GM21737 (cell line): ENCODE data around the gene CNR1.

Experiments used
- ATAC-seq: cut with Tn5 transposase; IDR thresholded peaks from one replicate; pipeline ENCODE4 v1.9.1; 2021; ENCODE audit warnings: mild to moderate bottlenecking, moderate library complexity; ENCODE audit not compliant: unreplicated experiment

Gene CNR1

DNA sequence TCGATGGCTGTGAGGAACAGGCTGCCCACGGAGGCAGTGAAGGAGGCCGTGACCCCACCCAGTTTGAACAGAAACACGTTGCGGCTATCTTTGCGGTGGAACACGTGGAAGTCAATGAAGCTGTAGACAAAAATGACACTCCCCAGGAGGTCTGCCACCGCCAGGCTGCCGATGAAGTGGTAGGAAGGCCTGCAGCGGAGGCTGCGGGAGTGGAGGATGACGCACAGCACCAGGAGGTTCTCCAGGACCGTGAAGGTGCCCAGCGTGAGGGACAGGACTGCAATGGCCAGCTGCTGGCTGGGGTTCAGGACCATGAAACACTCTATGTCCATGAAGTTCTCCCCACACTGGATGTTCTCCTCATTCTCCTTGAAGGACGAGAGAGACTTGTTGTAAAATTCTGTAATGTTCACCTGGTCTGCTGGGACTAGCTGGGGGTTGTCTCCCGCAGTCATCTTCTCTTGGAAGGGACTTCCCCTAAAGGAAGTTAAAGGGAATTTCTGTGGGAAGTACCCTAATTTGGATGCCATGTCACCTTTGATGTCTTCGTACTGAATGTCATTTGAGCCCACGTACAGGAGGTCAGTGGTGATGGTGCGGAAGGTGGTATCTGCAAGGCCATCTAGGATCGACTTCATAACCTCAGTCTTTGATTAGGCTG lies 21.4 kb downstream of the CNR1 start:
- no peak for ATAC-seq

DNA sequence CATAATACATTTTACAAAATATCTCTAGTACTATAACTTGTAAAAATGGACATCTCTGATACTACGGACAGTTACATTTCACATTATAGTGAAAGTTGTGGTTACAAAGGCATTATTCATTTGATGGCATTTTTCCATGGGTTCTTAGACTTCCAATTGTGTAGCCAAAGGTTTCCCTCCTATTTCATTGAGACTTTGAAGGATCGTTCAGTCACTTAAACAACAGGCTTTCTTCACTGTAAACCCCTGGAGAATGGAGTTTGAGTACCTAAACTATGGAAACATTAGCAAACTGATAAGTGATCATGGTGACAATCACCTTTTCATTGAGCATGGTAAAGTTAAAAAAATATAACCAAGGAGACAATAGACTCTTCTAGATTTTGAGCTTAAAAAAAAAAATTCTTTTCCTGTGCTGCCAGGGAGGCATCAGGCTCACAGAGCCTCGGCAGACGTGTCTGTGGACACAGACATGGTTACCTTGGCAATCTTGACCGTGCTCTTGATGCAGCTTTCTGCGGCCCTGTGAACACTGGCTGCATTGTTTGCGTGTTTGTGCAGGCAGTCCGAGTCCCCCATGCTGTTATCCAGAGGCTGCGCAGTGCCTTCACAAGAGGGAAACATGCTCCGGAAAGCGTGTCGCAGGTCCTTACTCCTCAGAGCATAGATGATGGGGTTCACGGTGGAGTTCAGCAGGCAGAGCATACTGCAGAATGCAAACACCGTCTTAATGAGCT lies 22.6 kb downstream of the CNR1 start:
- ATAC-seq = no peak

- ATAC-seq = no peak
Measured at GRCh38 chr6:88142297-88142668, 23.9 kb downstream of the CNR1 start.

DNA sequence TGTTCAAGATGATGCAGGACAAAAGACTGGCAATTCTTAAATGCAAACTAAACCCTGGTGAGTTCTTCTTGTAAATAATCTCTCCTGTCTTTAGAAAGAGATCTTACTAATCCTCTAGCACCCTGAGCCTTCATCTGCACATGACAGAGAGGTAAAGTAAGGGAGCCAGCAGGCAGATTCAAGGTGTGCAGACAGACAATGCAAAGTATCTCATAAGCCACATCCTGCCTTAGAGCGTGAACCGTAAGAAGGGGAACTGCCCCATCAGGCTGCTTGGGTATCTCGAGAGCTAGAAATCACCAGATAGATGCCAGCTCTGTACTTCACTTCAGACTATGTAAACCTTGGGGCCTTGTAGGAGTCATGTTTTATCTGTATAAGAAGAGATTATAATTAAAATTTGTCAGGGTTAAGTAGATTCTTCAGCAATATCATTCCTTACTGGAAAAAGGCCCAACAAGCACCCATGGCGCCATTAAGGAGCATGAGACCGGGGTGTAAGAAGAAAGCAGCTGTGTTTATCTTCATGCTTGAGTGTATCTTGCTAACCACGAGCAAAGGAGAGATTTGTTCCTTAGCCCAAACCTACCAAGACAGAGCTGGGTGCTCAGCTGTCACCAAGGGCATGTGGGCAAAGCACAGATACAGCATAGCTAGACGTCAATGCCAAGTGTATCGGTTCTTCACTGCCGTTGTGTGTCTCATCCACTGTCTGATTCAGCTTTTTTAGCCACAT lies 24.4 kb downstream of the CNR1 start:
- ATAC-seq = peak; percentile 98

- ATAC-seq = no peak
Measured at GRCh38 chr6:88137915-88138314, 28.2 kb downstream of the CNR1 start.

GRCh38 chr6:88135578-88136114 lies 30.5 kb downstream of the CNR1 start:
- ATAC-seq = peak; percentile 62

- no peak for ATAC-seq
Measured at GRCh38 chr6:88134575-88134974, 31.6 kb downstream of the CNR1 start.

DNA sequence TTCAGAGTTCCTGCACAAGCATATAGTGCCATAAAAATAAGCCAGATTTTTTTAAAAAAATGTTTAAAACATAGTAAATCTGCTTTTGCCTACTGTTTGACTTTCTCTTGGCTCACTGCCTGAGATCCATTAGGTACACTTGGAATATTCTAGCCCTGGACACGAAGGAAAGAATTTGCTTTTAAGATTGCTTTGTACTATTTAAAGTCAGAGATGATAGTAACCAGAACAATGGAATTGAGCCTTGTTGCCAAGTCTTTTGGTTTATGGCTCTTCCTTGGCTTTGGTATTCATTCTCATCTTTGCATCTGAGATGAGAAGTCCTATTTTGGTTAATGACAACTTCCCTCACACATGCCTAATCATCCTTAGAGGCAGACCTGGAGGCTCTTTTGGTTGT lies 32.4 kb downstream of the CNR1 start:
- ATAC-seq = no peak

DNA sequence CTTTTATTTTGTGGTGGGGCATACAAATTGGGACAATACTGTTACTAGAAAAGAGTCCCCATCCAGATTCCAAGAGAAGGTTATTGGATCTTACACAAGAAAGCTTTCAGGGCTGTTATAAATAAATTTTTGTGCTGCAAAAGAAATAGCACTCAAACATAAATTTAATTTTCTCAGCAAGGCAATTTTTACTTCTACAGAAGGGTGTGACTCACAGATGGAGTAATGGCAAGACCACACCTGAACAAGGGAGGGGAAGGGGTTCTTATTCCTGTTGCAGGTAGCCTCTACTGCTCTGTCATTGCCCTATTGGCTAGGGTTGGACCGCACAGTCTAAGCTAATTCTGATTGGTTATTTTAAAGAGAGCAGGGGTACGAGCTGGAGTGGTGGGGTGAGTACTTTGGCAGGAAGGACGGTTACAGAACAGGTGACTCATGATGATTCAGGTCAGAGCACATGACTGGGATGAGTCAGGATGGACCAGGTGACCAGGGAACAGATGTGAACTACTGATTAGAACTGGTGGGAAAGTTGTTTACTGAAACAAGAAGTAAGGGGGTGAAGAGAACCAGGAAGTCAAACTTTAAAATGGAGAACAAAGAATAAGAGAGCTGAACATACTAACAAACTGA lies 41.1 kb downstream of the CNR1 start:
- ATAC-seq = no peak

- ATAC-seq = no peak
Measured at GRCh38 chr6:88120635-88121034, 45.5 kb downstream of the CNR1 start.

- no peak for ATAC-seq
Measured at GRCh38 chr6:88119769-88120168, 46.4 kb downstream of the CNR1 start.

DNA sequence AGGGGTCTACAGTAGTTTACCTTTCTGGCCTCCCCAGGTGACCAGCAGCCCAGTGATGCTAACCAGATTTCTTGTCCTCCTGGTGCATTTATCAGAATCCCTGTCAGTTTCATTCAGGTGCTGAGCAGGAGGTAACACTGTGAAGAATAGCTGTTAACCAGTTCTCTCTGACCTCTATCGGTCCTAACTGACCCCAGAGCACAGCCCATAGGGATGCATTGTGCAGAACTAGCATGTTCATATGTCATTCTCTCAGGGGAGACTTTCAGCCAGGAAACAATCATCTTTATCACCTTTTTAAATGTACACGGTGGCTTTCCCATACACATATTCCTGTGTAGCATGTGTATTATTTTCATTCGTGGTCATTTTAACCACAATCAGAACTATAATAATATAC lies 49.9 kb downstream of the CNR1 start:
- no peak for ATAC-seq

DNA sequence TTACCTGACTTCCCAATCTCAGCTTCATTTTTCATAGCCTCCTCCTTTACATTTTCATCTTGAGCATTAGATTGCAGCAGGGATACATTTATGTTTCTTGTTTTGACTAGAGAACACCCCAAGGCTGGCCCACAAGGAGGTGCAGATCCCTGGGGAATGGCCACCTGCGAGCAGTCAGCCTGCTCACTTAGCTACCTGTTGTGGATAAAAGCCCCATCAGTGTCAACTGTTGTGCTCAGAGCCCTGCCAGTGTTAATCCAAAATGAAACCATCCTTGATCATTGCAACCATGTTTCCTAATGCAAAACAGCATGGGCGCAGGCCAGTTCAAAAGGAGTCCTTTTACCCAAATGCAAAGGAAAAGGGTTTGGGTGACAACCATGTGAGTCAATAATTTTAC lies 50.8 kb downstream of the CNR1 start:
- no peak for ATAC-seq

DNA sequence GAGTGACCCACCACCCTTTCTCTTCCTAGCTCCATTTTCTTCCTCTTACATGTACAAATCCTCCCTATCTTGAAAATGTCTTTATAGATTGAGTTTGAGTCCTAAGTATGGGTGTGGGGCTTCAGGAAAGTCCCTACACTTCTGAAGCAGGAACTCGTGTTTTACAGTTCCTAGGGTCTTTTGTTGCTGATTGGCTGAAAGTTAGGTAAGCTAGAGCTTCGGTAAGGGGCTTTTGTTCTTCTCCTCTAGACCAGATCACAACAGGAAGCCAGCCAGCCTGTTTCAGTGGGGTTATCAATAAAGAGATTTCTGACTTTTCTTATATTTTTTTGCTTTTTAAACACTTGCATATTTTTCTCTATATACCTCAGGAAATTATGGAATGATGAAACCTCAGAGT lies 51.3 kb downstream of the CNR1 start:
- ATAC-seq = no peak

GRCh38 chr6:88111991-88112390 lies 54.2 kb downstream of the CNR1 start:
- no peak for ATAC-seq

DNA sequence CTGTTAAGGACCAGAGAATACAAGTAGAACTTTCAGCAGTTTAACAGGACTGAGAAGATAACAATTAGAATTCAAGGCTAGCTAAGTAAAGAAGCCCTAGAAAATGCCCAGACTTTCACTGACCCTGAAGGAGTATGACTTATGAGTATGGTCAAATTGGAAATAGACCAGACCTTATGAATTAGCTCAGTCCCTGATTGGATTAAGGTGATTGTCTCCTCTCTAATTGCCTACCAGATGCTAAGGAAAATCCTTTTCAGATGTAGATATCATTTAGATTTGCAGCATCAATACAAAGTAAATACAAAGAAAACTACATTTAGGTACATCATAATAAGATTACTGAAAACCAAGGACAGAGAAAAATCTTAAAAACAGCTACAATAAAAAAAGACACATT lies 58.9 kb downstream of the CNR1 start:
- no peak for ATAC-seq

- no peak for ATAC-seq
Measured at GRCh38 chr6:88105741-88106340, 60.3 kb downstream of the CNR1 start.
